Prostate gland (tissue), 2 donors: ENCODE measurements around the gene EIF1B.

Source experiments
- CTCF ChIP-seq, 4 experiments: fragments of 200-600 bp in 2 of 4; fragments of 450-650 bp in 2 of 4; sonication (generic) in 2 of 4; IDR thresholded peaks; 1 replicate in 3 of 4; 2 replicates in 1 of 4; pipeline ENCODE4 v1.5.1; 2016 to 2019; ENCODE audit warnings: antibody characterized with exemption in 4 of 4, mild to moderate bottlenecking in 2 of 4, moderate library complexity in 2 of 4
- POLR2A ChIP-seq: fragments of 450-650 bp; IDR thresholded peaks from one replicate; pipeline ENCODE4 v1.6.1; 2016; ENCODE audit warnings: antibody characterized with exemption, mild to moderate bottlenecking

GRCh38 chr3:40333416-40333815 lies 23.9 kb downstream of the EIF1B start:
- TF ChIP-seq POLR2A (no peak), CTCF (IDR thresholded peaks at IDR 0.05) (no peak)
